ENCODE measurements around the gene DEFB132.

- no peak for TF ChIP-seq CTCF (conservative IDR thresholded peaks at IDR 0.05; ENCODE audit: low read length)
- TF ChIP-seq EZH2phosphoT487 (IDR thresholded peaks at IDR 0.05; ENCODE audit: borderline replicate concordance, low read depth, low read length), result no peak
Measured at GRCh38 chr20:217266-217665, 40.3 kb upstream of the DEFB132 start.

Measured in OCI-LY7 (cell line).